HG03460 (cell line): ENCODE measurements around the gene IARS2.
"Not testable (repeated sequence)": the region's sequence is repeated elsewhere in the genome, so short reads cannot be mapped to it uniquely, and the experiment has no call there.

ENCODE experiments used
- ATAC-seq: cut with Tn5 transposase; IDR thresholded peaks from one replicate; pipeline ENCODE4 v1.9.1; 2021; ENCODE audit not compliant: unreplicated experiment

Gene IARS2

DNA sequence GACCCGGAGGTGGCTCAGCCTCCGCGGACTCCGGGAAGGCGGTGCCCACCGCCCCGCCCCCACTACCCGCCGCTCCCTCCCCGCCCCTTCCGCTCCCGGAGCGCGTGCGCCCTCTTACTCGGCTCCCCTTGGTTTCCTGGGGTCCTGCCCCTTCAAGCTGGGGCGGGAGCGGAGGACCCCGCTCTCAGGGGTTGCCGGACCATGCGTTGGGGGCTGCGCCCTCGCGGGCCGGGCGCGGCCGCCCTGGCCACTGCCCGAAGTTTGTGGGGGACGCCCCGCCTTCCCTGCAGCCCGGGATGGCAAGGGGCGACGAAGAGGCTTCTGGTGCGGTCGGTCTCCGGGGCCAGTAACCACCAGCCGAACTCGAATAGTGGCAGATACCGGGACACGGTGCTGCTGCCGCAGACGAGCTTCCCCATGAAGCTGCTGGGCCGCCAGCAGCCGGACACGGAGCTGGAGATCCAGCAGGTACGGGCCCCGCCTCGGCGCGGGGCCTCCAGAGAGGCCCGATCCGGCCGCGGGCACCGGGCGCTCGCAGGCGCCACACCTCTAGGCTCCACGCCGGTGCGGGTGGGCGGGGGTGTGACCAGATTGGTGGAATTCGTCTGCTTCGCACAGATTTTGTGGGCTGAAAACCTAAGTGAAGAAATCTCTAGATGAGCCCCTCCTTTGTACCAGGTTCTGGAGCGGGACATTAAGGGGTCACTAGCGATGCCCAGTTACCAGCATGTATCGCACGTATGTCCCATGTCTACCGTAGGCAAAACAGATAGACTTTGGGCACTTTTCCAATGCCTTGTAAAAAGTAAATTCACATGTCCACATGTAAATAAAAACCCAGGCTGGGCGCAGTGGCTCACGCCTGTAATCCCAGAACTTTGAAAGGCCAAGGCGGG lies at the start of gene IARS2:
IARS2 (plus strand) TSS at position 117 of the 896 bp plus-strand sequence; CDS start at position 202, 85 bp downstream.
- ATAC-seq = peak; percentile 63

DNA sequence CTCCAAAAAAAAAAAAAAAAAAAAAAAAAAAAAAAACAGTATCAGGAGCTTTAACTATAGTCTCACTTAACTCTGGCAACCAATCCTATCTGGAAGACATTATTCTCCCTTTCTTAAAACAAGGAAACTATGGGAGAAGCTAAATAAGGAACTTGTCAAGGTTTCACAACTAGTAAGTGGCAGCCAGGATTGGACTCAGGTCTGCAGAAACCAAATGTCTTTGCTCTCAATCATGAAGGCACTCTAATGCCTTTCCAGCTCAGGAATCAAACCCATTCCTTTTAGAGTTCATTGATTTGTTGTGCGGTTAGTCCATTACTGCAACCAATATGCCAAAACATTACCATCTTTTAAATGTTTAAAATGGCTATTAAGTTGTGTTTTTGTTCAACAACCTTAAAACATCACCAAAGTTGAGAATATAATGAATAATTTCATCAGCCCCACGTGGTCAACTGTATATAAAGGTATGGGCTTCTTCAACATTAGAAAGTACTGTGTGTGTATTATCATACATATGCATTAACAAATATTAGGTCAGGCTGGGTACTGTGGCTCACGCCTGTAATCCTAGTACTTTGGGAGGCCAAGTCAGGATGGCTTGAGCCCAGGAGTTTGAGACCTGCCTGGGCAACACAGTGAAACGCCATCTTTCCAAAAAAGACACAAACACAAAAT lies 49.1 kb upstream of the IARS2 start:
- ATAC-seq = no peak

DNA sequence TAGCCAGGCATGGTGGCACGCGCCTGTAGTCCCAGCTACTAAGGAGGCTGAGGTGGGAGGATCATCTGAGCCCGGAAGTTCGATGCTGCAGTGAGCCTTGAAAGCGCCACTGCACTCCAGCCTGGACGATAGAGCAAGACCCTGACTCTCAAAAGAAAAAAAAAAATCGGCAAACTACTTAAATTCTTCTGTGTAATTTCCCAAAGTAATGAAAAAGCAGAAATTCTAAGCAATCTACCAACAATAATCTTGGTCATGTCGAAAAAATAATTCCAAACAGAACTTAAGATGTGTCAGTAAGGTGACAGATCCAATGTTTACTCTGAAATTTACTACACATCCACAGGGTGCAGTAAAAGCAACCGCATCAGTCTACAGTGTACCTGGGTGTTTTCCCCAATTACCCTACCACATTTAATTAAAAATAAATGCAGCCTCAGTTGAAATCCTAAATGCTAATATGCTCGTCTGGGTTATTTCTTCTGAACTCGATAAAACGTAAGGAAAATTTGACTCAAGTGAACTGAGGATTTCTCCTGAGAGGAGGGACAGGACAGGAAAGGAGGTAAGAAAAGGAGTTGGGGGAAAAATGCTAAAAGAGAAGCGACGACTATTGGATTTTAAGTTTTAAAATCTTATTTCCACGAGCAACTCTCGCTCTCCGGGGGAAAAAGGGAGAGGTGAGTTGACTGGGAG lies 48.4 kb upstream of the IARS2 start:
- ATAC-seq = no peak

DNA sequence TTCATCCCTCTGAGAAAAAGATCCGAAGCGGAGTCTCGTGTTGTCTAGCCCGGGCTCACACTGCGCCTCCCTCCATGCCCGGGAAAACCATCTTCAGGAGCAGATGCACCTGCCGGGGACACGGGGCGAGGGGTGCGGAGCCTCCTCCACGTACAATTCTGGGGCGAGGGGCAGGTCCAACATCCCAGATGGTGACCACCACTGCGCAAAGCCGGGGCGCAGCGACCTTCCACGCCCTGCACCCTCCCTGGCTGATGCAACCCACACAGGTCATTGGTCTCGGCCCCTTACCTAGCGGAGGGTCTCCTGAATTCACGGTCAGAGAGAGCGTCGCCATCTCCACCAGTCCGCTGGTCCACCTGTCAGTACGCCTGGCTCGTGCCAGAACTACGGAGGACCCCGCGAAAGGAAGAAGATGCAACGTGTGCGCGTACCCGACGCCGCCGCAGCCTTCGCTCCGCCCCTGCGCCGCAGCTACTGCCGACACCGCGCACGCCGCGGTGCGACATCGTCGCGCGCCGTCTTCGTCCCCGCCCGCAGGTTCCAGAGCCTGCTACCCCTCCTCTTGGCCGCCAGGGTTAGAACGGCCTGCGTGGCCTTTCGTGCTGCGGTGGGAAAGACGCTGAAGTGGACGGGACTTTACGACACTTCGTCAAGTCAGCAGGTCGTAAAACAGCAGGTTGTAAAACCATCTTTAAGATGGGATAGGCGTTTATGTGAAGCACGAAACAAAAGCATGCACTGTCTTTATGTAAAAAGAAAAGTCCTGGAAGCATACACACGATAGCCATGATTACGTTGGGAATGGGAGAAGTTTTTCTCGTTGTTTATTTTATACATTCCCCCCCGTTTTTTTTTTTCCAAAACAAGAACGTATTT lies 47.6 kb upstream of the IARS2 start, which contains the start of gene EPRS1:
EPRS1 (minus strand) TSS at position 454 of the 879 bp plus-strand sequence; CDS start at position 337, 117 bp downstream.
- ATAC-seq = peak; percentile 99

DNA sequence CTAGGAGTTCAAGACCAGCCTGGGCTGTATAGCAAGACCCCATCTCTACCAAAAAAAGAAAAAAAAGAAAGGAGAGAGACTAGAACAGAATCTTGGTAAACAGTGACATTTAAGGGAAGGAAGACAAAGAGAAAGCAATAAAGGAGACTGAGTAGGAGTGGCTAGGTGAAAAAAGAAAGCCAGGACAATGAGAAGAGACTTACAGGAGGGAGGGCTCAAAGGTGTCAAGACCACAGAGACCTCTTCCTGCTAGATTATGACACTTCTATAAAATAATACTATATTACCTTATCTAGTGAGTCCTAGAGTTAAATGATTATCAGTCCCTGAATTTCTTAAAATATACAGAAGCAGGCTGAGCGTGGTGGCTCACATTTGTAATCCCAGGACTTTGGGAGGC lies 37.6 kb upstream of the IARS2 start:
- ATAC-seq = no peak

DNA sequence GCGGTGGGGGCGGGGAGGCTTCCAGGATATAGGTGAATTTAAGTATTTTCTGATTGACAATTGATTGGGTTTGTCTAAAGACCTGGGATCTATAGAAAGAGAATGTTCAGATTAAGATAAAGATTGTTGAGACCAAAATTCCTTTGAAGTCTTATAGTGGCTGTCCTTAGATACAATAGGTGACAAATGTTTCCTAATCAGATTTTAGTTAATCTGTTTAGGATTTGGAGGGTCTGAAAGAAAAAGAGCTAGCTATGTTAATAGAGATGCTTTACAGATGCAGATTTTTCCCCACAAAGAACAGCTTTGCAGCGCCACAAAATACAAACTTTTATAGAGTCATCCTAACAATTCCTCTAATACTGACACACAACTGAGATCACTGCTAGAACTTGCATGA lies 33.1 kb upstream of the IARS2 start:
- ATAC-seq = no peak

DNA sequence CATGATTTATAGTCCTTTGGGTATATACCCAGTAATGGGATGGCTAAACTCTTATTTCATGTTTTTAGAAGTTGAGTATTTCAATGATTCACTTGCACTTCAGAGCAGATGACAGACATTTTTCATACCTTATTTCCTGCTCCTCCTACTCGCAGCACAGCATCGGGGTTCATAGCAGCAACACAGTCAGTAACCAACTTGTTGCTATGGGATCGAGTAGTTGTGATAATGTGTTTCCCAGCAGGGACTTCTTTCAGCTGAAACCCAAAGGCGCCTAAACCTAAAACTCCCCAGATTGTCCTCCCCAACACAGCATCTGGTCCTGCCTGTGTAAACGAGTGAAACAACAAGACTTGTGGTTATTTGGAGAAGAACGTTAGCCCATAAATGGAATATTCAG lies 31.3 kb upstream of the IARS2 start:
- ATAC-seq = no peak

DNA sequence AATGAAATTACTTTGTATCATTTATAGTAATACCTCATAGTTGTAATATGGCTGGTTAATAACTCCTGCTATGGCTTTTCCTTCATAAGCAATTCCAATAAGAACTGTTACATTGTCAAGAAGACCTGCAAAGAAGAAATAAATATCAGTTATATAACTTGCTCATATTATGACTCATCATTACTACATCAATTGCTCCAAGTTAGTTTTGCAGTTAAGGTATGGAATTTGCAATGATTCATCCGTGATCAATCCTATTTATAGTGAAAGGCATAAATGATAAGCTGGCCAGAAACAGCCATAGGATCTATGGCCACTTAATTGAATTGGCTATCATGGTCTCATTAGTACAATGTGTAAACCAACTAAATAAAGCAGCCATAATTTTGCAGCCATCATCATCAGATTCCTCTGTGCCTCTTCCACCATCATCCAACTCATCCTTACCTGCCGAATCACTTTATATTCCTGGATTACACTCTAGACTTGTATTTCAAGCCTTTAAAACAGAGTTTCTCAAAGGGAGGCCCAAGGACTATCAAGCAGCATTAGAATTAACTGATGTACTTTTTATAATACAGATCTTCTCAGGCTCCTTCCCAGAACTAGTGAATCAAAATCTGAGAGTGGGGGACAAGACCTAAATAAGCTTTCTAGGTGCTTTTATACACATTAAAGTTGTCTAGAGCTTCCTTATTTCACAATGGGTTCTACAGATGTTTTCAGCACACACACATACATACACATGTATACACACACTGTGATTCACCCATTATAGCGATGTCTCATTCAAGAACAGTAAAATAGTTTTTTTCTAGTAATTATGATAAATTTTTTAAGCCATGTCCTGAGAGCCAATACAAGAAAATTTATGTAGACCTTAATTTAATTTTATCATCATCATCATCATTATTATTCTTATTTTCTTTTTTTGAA lies 26.4 kb upstream of the IARS2 start:
- ATAC-seq = no peak

DNA sequence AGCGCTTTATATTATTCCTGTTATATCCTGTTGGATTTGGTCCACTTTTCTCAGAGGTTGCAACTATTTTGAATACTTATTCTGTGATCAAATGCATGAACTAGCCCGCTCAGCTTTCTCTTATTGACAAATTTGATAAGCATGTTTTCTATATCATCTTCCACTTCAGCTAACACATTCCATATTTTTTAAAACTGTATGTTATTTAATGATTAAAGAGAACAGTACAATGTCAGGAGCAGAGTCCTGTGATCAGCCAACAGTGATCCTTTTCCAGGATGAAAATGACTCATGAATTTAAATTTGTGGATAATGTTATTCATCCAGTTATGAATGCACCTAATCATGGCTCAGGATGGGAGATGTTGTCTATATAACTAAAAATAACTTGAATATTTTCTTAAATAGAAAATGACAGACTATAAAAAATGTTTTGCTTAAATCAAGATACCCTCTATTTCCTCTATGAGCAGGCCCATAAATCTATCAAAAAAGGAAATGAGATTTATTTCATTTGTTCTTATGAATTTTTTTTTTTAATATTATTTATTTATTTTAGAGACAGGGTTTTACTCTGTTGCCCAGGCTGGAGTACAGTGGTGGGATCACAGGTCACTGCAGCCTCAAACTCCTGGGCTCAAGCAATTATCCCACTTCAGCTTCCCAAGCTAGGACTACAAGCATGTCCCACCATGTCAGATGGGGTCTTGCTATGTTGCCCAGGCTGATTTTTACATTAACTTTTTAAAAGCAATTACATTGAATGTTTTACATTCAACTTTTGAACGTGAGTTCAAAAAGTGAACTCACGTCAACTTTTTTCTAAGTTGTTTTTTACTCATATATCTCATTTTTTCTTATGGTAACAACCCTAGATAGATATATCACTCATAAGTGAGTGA lies 16.8 kb upstream of the IARS2 start:
- no peak for ATAC-seq

DNA sequence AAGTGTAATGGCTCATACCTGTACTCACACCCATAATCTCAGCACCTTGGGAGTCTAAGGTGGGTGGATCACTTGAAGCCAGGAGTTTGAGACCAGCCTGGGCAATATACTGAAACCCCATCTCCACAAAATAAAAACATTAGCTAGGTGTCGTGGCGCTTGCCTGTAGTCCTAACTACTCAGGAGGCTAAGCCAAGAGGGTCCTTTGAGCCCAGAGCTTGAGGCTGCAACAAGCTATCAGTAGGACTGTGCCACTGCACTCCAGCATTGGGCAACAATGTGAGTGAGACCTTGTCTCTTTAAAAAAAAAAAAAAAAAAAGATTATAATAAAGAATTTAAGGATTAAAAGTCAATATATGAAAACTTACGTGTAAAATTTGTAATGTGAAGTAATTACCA lies 16.0 kb upstream of the IARS2 start:
- ATAC-seq = no peak

DNA sequence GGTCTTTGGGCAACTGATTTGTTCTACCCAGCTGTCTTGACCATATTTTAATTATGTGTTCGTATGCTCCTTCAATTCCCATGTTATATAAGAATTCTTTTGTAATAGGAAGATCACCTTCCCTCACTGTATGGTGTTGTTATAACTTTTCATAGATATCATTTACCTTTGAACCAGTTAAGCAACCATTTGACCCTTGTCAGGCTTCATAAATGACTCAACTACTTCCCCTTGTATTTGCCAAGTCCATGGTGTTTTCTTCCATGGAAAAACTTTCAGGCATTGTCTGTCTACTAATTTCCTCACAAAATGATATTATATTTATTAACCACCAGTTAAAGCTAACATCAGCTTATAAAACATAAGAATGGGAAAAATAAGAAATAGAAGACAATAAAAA lies 9.5 kb upstream of the IARS2 start:
- no peak for ATAC-seq

DNA sequence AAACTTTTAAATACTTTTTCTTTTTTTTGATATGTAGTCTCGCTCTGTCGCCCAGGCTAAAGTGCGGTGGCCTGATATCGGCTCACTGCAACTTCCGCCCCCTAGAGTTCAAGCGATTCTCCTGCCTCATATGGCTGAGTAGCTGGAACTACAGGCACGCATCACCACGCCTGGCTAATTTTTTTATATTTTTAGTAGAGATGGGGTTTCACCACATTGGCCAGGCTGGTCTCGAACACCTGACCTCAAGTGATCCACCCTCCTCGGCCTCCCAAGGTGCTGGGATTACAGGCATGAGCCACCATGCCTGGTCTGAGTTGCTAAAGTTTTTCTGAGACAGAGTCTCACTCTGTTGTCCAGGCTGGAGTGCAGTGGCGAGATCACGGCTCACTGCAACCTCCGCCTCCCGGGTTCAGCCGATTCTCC lies 7.7 kb upstream of the IARS2 start:
- peak; percentile 35 for ATAC-seq

DNA sequence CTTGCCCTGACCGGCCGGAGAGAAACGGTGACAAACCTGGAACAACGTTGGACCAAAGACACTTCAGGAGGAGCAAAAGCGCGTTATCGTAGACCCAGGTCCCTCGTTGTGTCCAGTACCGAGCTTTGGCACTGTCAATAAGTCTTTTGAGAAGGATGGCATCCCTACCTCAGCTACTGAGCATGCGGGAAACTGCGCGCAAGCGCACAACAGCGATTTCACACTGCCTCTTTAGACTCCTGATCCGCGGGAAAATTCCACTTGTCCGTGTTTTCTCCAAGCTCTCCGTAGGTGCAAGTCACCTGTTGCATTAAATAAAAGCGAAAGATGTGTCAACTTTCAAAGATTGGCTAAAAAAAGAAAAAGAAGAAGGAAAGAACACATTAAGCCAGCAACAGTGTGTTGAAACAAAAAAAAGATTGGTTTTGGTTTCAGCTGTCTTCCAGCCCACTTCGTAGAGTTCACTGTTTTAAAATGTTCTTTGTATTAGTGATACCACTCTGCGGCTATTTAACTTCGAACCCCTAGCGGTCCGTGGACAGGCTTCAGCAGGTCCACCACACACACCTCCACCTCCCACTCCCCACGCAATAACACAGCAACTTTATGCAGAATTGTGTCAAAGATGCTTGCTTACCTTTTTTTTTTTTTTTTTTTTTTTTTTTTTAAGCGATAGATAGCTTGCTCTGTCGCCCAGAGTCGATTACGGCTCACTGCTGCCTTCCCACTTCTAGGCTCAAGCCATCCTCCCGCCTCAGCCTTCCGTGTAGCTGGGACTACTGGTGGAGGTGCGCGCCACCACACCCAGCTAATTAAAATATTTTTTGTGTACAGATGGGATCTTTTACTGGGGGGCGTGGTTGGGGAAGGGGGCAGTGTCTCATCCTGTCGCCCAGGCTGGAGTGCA lies 4.0 kb upstream of the IARS2 start, which contains the start of gene BPNT1:
BPNT1 (minus strand) TSS at position 139 of the 907 bp plus-strand sequence. CDS start 9,942 bp downstream, outside the sequence.
- peak; percentile 58 for ATAC-seq

DNA sequence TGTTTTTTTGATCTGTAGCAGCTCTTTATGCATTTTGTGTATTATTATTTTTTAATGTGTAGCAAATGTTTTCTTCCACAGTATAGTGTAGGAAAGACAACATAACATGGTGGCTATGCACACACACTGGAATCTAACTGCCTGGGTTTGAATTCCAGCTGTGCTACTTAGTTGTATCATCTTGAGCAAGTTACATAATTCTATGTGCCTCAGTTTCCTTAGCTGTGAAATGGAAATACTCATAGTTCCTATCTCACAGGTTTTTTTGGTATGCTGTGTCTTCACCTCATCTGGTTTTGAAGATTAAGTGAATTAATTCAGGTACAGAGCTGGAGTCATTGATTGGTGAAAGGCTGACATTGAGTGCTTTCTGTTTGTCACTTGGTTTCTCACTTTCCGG lies 1.2 kb upstream of the IARS2 start:
- no peak for ATAC-seq

DNA sequence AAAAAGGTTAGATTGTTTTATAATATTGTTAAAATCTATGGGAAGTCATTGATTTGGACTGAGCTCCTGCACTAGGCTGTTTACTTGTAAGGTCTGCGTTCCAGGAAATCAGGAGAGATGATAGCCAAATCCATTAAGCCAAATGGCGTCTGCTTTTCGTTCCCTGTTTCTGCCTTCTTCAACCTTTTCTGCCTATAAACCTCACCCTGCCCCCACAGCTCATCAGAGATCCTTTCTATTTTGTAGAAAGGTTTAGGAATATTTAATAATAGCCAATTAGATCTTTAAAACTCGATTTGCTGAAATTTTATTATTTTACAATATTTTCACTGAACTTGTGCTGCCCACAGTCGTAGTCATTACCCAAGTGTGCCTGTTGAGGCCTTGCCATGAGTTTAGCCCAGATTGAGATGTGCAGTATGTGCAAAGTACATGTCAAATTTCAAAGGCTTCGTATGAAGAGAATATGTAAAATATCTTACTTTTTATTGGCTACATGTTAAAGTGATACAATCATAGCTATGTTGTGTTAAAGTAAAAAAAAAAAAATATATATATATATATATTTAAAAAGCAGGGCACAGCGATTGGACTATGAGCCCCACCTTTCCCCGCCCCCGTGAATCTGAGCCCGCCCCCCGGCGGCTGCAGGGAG lies 444 bp upstream of the IARS2 start:
- peak; percentile 3 for ATAC-seq

DNA sequence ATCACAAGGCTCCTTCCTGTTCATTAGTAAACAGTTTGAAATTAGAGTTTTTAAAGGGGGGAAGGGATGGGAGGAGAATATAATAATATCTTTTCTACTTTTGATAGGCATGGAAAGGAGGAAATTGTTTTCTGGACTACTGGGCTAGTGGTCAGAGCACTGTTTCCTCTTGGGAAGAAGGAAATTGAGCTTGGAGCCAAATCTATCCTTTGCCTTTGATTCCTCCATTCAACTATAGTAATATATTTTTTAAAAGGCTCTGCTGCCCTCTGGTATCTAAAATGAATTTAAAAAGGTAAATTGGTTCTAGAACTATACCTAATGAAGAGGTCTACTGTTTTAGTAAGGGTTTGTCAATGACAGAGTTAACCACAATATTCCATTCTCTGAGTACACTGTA lies 5.9 kb downstream of the IARS2 start:
- ATAC-seq = no peak

DNA sequence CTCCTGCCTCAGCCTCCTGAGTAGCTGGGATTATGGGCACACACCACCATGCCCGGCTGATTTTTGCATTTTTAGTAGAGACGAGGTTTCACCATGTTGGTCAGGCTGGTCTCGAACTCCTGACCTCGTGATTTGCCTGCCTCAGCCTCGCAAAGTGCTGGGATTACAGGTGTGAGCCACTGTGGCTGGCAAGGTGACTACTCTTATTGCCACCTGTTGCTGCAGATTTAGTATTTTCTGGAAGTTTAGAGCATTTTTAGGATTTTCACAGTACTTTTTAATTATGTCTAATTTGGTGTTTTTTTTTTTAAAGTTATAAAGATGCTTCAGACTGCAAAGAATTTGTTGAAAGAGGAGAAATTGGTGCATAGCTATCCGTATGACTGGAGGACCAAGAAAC lies 16.5 kb downstream of the IARS2 start:
- not testable (repeated sequence) for ATAC-seq
